ENCODE results near the gene QPCT. TPM values are rescaled to one million over a fixed set of nuclear protein-coding genes. Genes with fewer than 3 reads are reported as not detected.

The QPCT gene
- total RNA-seq (2014; rRNA removed; shearing (Covaris generic)): 5.9 and 7.7 TPM in 2 replicates

DNA sequence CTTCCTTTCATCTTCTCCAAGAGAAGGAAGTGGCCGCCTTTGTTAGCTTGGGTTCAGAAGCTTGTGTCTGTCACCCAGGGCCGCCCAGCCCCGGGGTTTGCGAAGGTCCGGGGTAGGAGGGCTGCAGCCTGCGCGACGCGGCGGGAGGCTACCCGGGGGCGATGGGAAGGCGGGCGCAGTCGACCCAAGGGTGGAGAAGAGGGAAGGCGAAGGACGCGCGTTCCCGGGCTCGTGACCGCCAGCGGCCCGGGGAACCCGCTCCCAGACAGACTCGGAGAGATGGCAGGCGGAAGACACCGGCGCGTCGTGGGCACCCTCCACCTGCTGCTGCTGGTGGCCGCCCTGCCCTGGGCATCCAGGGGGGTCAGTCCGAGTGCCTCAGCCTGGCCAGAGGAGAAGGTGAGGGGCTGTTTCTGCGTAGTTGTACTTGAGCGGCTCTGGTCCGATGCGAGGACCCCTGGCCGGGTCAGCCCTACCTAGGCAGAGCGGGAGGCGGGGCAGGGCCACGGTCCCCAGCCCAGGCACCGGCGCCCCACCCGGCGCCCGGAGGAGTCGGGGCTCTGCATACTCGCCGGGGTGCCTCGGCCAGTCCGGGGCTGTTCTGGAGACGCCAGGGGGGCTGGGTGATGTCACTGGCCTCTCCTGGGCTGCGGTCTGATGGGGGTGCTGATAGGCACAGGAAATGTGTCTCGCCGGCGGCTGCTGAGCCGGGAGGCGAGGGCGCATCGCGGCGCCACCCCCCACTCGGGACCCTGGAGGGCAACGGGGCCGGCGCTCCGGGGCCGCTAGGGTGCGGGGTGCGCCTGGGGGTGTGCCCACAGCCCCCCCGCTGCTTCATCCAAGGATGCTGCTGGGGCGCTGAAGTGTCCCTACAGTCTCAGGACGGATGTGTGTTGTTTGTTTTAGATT is at the start of gene QPCT:
Gene QPCT (plus strand): TSS at position 178 of the 909 bp plus-strand sequence. CDS start 102 bp downstream, at position 280.

GRCh38 chr2:37324786-37325624 is 19.4 kb upstream of the QPCT start, which contains the start of gene PRKD3:
PRKD3 (minus strand) TSS chr2:37324833; CDS start chr2:37316524, 8,309 bp downstream.

Small RNA genes within 50 kb of the gene (small RNA-seq; reads per million reads assigned to genes)
- not detected for gene RNU6-939P

Other genes starting within 250 kb of the QPCT start
- gene EIF2AK2, start 187.7 kb upstream of the QPCT start, total RNA-seq (2014; rRNA removed; shearing (Covaris generic)): 27.8 and 33.9 TPM in 2 replicates
- not detected in 2 replicates for gene SULT6B1, start 156.0 kb upstream of the QPCT start, total RNA-seq (2014; rRNA removed; shearing (Covaris generic))
- gene CEBPZOS, start 148.1 kb upstream of the QPCT start, total RNA-seq (2014; rRNA removed; shearing (Covaris generic)): 18.8 and 23.5 TPM in 2 replicates
- gene CEBPZ, start 113.0 kb upstream of the QPCT start, total RNA-seq (2014; rRNA removed; shearing (Covaris generic)): 99.5 and 109 TPM in 2 replicates
- 20.7 and 30.7 TPM in 2 replicates for gene NDUFAF7, start 113.0 kb upstream of the QPCT start, total RNA-seq (2014; rRNA removed; shearing (Covaris generic))
- 32.4 and 42.2 TPM in 2 replicates for gene PRKD3, start 19.8 kb upstream of the QPCT start, total RNA-seq (2014; rRNA removed; shearing (Covaris generic))

Data from A375 (cell line).